CD4-positive, alpha-beta T cell treated with Interferon gamma for 1 hour (primary cell): ENCODE results near the gene CBLN2.

Experiments used
- DNase-seq: peaks from one replicate; pipeline ENCODE4 v3.0.0-alpha.2; 2020

The CBLN2 gene

GRCh38 chr18:72544092-72544886, at the start of gene CBLN2:
TSS of gene CBLN2 (minus strand) at chr18:72544342. CDS start at chr18:72542160, 2,182 bp downstream.
- no peak for DNase-seq

GRCh38 chr18:72588360-72588759, 44.2 kb upstream of the CBLN2 start:
- DNase-seq, result no peak

GRCh38 chr18:72584787-72585186, 40.6 kb upstream of the CBLN2 start:
- DNase-seq, result no peak

- DNase-seq, result no peak
These were observed 37.8 kb upstream of the CBLN2 start for GRCh38 chr18:72581976-72582375.

GRCh38 chr18:72572896-72573295, 28.8 kb upstream of the CBLN2 start:
- DNase-seq, result no peak

- DNase-seq, result no peak
These were observed 22.1 kb upstream of the CBLN2 start for GRCh38 chr18:72566290-72566689.

GRCh38 chr18:72555968-72556367, 11.8 kb upstream of the CBLN2 start:
- no peak for DNase-seq

GRCh38 chr18:72555101-72555500, 11.0 kb upstream of the CBLN2 start:
- no peak for DNase-seq

GRCh38 chr18:72543357-72544055, 636 bp downstream of the CBLN2 start:
- no peak for DNase-seq

GRCh38 chr18:72542984-72543356, 1.2 kb downstream of the CBLN2 start:
- no peak for DNase-seq

GRCh38 chr18:72542342-72542741, 1.8 kb downstream of the CBLN2 start:
- no peak for DNase-seq

- no peak for DNase-seq
These were observed 2.2 kb downstream of the CBLN2 start for GRCh38 chr18:72541871-72542332.

- no peak for DNase-seq
These were observed 4.2 kb downstream of the CBLN2 start for GRCh38 chr18:72539901-72540300.

GRCh38 chr18:72530622-72531021, 13.5 kb downstream of the CBLN2 start:
- DNase-seq, result no peak

- DNase-seq, result no peak
These were observed 39.3 kb downstream of the CBLN2 start for GRCh38 chr18:72504866-72505265.

GRCh38 chr18:72502671-72503431, 41.3 kb downstream of the CBLN2 start:
- DNase-seq, result no peak

GRCh38 chr18:72492497-72492896, 51.6 kb downstream of the CBLN2 start:
- no peak for DNase-seq
